Brain microvascular endothelial cell (primary cell): ENCODE measurements around the gene IL1A.
A peak's percentile ranks its signal among the peaks of the same experiment; 100 is the strongest.
"Not testable (repeated sequence)": the region's sequence is repeated elsewhere in the genome, so short reads cannot be mapped to it uniquely, and the experiment has no call there.

ENCODE experiments used
- DNase-seq: peaks from one replicate; pipeline ENCODE4 v3.0.0-alpha.2; 2020
- H3K27ac ChIP-seq: fragments of 250-450 bp; sonication (Bioruptor Pico); 2 replicates; pipeline ENCODE4 v1.5.1; 2020; ENCODE audit warnings: mild to moderate bottlenecking, moderate library complexity
- H3K27me3 ChIP-seq: fragments of 250-450 bp; sonication (Bioruptor Pico); replicated peaks from 2 replicates; pipeline ENCODE4 v1.5.1; 2020; ENCODE audit warnings: mild to moderate bottlenecking
- H3K36me3 ChIP-seq: fragments of 250-450 bp; sonication (Bioruptor Pico); replicated peaks from 2 replicates; pipeline ENCODE4 v1.5.1; 2020; ENCODE audit warnings: mild to moderate bottlenecking
- H3K4me3 ChIP-seq: 2 replicates; pipeline ENCODE4 v1.5.1; 2011; ENCODE audit warnings: low read depth, mild to moderate bottlenecking, control low read depth, low read length, moderate library complexity
- in situ Hi-C: cut with HindIII; loops from 2 replicates; pipeline ENCODE4 v1.10.0; 2017; ENCODE audit warnings: low sequenced_read_pairs, low pct_ligation_motif_present
- TF ChIP-seq, protein P1 (sequence below): IDR thresholded peaks from 2 replicates; pipeline ENCODE4 v1.5.1; 2011; ENCODE audit warnings: low read depth, mild to moderate bottlenecking, moderate library complexity, low read length, control low read depth, inconsistent platforms; ENCODE audit errors: missing control alignments

IL1A gene

GRCh38 chr2:112784199-112785189, at the start of gene IL1A:
Gene IL1A, minus strand, starts transcription at chr2:112784493. Its CDS starts 723 bp downstream, at chr2:112783770.
- peak; percentile 51 for DNase-seq
- Histone ChIP-seq H3K27ac (no peak within 1 kb of the TSS), H3K4me3 (no peak within 1 kb of the TSS), H3K36me3 (no peaks in the 10 kb centered on the region), H3K27me3 (no peaks in the 10 kb centered on the region)
- TF ChIP-seq, protein P1, sequence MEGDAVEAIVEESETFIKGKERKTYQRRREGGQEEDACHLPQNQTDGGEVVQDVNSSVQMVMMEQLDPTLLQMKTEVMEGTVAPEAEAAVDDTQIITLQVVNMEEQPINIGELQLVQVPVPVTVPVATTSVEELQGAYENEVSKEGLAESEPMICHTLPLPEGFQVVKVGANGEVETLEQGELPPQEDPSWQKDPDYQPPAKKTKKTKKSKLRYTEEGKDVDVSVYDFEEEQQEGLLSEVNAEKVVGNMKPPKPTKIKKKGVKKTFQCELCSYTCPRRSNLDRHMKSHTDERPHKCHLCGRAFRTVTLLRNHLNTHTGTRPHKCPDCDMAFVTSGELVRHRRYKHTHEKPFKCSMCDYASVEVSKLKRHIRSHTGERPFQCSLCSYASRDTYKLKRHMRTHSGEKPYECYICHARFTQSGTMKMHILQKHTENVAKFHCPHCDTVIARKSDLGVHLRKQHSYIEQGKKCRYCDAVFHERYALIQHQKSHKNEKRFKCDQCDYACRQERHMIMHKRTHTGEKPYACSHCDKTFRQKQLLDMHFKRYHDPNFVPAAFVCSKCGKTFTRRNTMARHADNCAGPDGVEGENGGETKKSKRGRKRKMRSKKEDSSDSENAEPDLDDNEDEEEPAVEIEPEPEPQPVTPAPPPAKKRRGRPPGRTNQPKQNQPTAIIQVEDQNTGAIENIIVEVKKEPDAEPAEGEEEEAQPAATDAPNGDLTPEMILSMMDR: no peak
- in situ Hi-C loops: no loop called here

DNA sequence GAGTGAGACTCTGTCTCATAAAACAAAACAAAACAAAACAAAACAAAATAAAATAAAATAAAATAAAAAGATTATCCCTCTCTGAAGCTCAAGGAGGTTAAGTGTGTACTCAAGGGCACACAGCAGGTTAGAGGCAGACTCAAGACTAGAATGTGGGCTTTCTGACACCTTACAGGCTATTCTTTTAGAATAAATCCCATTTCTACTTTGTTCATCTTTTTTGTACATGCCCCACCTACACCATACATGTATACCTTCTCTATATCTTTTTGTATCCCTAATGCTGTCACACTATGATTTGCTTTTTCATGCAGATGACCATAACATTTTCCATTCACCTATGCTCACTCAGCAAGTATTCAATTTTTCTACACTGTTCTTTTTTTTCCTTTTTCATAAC, 49.7 kb upstream of the IL1A start:
- Histone ChIP-seq H3K36me3 (peaks cover 41% of the 10 kb centered on the region), H3K4me3 (no peak overlapping the region), H3K27me3 (no peaks in the 10 kb centered on the region), H3K27ac (no peak overlapping the region)
- no peak for DNase-seq
- in situ Hi-C loops: no loop called here
- TF ChIP-seq, protein P1: no peak

GRCh38 chr2:112833639-112833931, 49.3 kb upstream of the IL1A start:
- H3K4me3 ChIP-seq, H3K27me3 ChIP-seq, H3K27ac ChIP-seq, DNase-seq, in situ Hi-C loops: not testable (repeated sequence)
- peaks cover 41% of the 10 kb centered on the region for H3K36me3 ChIP-seq

DNA sequence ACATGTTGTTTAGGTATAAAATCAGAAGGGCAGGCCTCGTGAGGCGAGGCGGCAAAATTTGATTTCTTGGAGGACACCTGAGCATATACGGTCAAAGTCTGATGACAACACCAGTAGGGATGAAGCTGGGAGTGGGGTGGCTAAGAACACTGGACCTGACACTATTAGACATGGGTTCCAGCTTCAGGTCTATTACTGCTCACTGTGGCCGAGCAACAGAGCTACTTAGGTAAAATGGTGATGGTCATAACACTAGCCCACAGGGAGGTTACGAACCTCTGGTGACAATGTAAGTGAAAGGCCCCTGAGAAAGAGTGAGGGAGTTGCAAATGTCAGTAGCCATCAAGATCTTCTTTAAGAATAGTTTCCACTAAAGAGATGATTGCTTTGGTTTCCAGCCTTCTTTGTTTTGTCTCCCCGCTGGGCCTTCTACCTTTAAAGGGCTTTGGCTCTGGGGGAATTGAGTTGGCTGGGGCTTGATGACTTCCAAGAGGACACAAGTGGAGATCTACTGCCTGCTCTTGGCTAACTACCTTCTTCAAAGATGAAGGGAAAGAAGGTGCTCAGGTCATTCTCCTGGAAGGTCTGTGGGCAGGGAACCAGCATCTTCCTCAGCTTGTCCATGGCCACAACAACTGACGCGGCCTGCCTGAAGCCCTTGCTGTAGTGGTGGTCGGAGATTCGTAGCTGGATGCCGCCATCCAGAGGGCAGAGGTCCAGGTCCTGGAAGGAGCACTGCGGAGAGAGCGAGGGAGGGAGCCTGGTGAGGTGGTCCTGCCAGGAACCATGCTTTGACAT, 48.7 kb upstream of the IL1A start:
- no peak overlapping the region for H3K27ac ChIP-seq
- TF ChIP-seq, protein P1: no peak
- no peaks in the 10 kb centered on the region for H3K27me3 ChIP-seq
- DNase-seq: no peak
- in situ Hi-C loops: no loop called here
- H3K36me3 ChIP-seq: peaks cover 41% of the 10 kb centered on the region
- no peak overlapping the region for H3K4me3 ChIP-seq

- Histone ChIP-seq H3K36me3 (peaks cover 41% of the 10 kb centered on the region), H3K27me3 (no peaks in the 10 kb centered on the region), H3K27ac (no peak overlapping the region), H3K4me3 (no peak overlapping the region)
- no peak for DNase-seq
- TF ChIP-seq, protein P1: no peak
- in situ Hi-C loops: no loop called here
Observed at GRCh38 chr2:112831946-112832840, 47.9 kb upstream of the IL1A start.
